ENCODE results near the gene SLC12A8.

GRCh38 chr3:125098611-125099291 is 113.8 kb downstream of the SLC12A8 start:
- TF ChIP-seq POLR2AphosphoS5 (IDR thresholded peaks at IDR 0.05; ENCODE audit: low read depth): no peak
- TF ChIP-seq CTCF (conservative IDR thresholded peaks at IDR 0.05; ENCODE audit: low read depth in 2 of 2): no peak
- TF ChIP-seq EZH2 (IDR thresholded peaks at IDR 0.05; ENCODE audit: low read depth, unreplicated experiment): no peak
- no peak for TF ChIP-seq EZH2phosphoT487 (IDR thresholded peaks at IDR 0.05; ENCODE audit: unreplicated experiment)
- TF ChIP-seq ZNF462 (CRISPR knock-in tag; IDR thresholded peaks at IDR 0.05): no peak
- no peak for TF ChIP-seq REST (IDR thresholded peaks at IDR 0.05; ENCODE audit: unreplicated experiment)
- TF ChIP-seq JUNB (IDR thresholded peaks at IDR 0.05; ENCODE audit: unreplicated experiment): no peak
